ENCODE data around the gene LMO7.

- TF ChIP-seq CTCF (IDR thresholded peaks at IDR 0.05) (no peak), EZH2 (IDR thresholded peaks at IDR 0.05) (no peak), EZH2phosphoT487 (IDR thresholded peaks at IDR 0.05) (no peak)
These were observed 103.2 kb downstream of the LMO7 start for GRCh38 chr13:75739244-75739868.
